Activated CD8-positive, alpha-beta T cell treated with anti-CD3 and anti-CD28 coated beads for 36 hours (primary cell): Measurements from ENCODE around the gene B3GALT6. TPM values are rescaled to one million over a fixed set of nuclear protein-coding genes. Genes with fewer than 3 reads are reported as not detected.

Source experiments
- ATAC-seq: fragments of 200-7000 bp; cut with Tn5 transposase; one replicate; pipeline ENCODE4 v1.10.0; 2021; ENCODE audit warnings: mild to moderate bottlenecking, moderate library complexity
- CTCF ChIA-PET: fragments of 350-600 bp; sonication (Branson Sonifier 250); formaldehyde crosslinking; loops from one replicate; lab custom pipeline; 2021; ENCODE audit warnings: antibody characterized with exemption; lab: Charles Lee
- POLR2A ChIA-PET: fragments of 350-600 bp; sonication (Branson Sonifier 250); formaldehyde crosslinking; loops from one replicate; lab custom pipeline; 2021; ENCODE audit warnings: antibody characterized with exemption; lab: Charles Lee
- DNase-seq: peaks from one replicate; pipeline ENCODE4 v3.0.0-alpha.2; 2020
- H3K27ac Mint-ChIP-seq: one replicate; pipeline ENCODE4 v1.8.0; 2021; ENCODE audit warnings: mild to moderate bottlenecking, mixed read lengths
- H3K27me3 Mint-ChIP-seq: one replicate; pipeline ENCODE4 v1.8.0; 2021; ENCODE audit warnings: mixed read lengths
- H3K36me3 Mint-ChIP-seq: one replicate; pipeline ENCODE4 v1.8.0; 2021; ENCODE audit warnings: low read depth, mixed read lengths
- H3K4me1 Mint-ChIP-seq: one replicate; pipeline ENCODE4 v1.8.0; 2021; ENCODE audit warnings: low read depth, mixed read lengths
- H3K4me3 Mint-ChIP-seq: one replicate; pipeline ENCODE4 v1.8.0; 2021; ENCODE audit warnings: mild to moderate bottlenecking, moderate library complexity, mixed read lengths
- H3K9me3 Mint-ChIP-seq: one replicate; pipeline ENCODE4 v1.8.0; 2021; ENCODE audit warnings: mixed read lengths
- CTCF ChIP-seq: fragments of 200-600 bp; IDR thresholded peaks from one replicate; pipeline ENCODE4 v1.8.0; 2022; ENCODE audit warnings: antibody characterized with exemption, mild to moderate bottlenecking
- intact Hi-C: fragments of 100-400 bp; cut with micrococcal nuclease; formaldehyde crosslinking; loops from one replicate; pipeline ENCODE4 v1.10.0; 2022
- total RNA-seq, 2 experiments: library from RNA; stranded (reverse); gene quantifications; one replicate each; pipeline ENCODE4 v1.2.3, GENCODE V29; 2021

Gene B3GALT6
- total RNA-seq, 2 experiments from 2014 or later = 13.1 to 14.3 TPM

- Mint-ChIP-seq H3K4me1 (peaks cover 33% of the 10 kb centered on the region), H3K9me3 (no peaks in the 10 kb centered on the region), H3K36me3 (peaks cover 24% of the 10 kb centered on the region), H3K4me3 (peak overlapping the region; percentile 70), H3K27me3 (no peaks in the 10 kb centered on the region), H3K27ac (no peak overlapping the region)
- ChIA-PET POLR2A (interaction anchor here (0.9 to 1.4 kb wide), 3 partner anchors 10 to 20 kb away, joined by 3 read pairs; no protein-coding TSS in a partner anchor), CTCF (no interaction called here)
- intact Hi-C loops = no loop called here
- DNase-seq (no peak), ATAC-seq (no peak)
- TF ChIP-seq CTCF = no peak
Measured at GRCh38 chr1:1274931-1275431, 42.9 kb downstream of the B3GALT6 start.

- intact Hi-C loops = no loop called here
Measured at GRCh38 chr1:1275836-1276235, 43.8 kb downstream of the B3GALT6 start.

GRCh38 chr1:1278620-1279019 is 46.6 kb downstream of the B3GALT6 start:
- CTCF ChIA-PET = interaction anchor here (0.7 to 1.1 kb wide), 2 partner anchors 12 to 13 kb away, joined by 3 read pairs; no protein-coding TSS in a partner anchor
- no peaks in the 10 kb centered on the region for H3K27me3 Mint-ChIP-seq
- H3K4me3 Mint-ChIP-seq = no peak overlapping the region
- intact Hi-C loops = no loop called here
- no peak overlapping the region for H3K27ac Mint-ChIP-seq
- POLR2A ChIA-PET = no interaction called here
- H3K36me3 Mint-ChIP-seq = no peaks in the 10 kb centered on the region
- peaks cover 7% of the 10 kb centered on the region for H3K4me1 Mint-ChIP-seq
- no peaks in the 10 kb centered on the region for H3K9me3 Mint-ChIP-seq
- no peak for DNase-seq
- no peak for TF ChIP-seq CTCF
- no peak for ATAC-seq

More at GRCh38 chr1:1275836-1276235, 43.8 kb downstream of the B3GALT6 start:
- H3K9me3 Mint-ChIP-seq = no peaks in the 10 kb centered on the region
- DNase-seq = no peak
- peaks cover 24% of the 10 kb centered on the region for H3K4me1 Mint-ChIP-seq
- ChIA-PET POLR2A (interaction anchor here (1.0 to 1.4 kb wide), 2 partner anchors 9 to 11 kb away, joined by 3 read pairs; no protein-coding TSS in a partner anchor), CTCF (no interaction called here)
- H3K4me3 Mint-ChIP-seq = peak overlapping the region; percentile 11
- no peak overlapping the region for H3K27ac Mint-ChIP-seq
- no peak for ATAC-seq
- TF ChIP-seq CTCF = no peak
- H3K27me3 Mint-ChIP-seq = no peaks in the 10 kb centered on the region
- H3K36me3 Mint-ChIP-seq = peaks cover 18% of the 10 kb centered on the region

GRCh38 chr1:1279028-1279427 is 47.0 kb downstream of the B3GALT6 start:
- no peak overlapping the region for H3K4me3 Mint-ChIP-seq
- no peak for DNase-seq
- H3K9me3 Mint-ChIP-seq = no peaks in the 10 kb centered on the region
- peaks cover 7% of the 10 kb centered on the region for H3K4me1 Mint-ChIP-seq
- ChIA-PET POLR2A (no interaction called here), CTCF (interaction anchor here (1.1 to 1.2 kb wide), 2 partner anchors 11 to 157 kb away, joined by 3 read pairs; no protein-coding TSS in a partner anchor)
- no peak for ATAC-seq
- no peak for TF ChIP-seq CTCF
- no peaks in the 10 kb centered on the region for H3K27me3 Mint-ChIP-seq
- H3K36me3 Mint-ChIP-seq = no peaks in the 10 kb centered on the region
- intact Hi-C loops = no loop called here
- H3K27ac Mint-ChIP-seq = no peak overlapping the region

- H3K4me1 Mint-ChIP-seq = peaks cover 2% of the 10 kb centered on the region
- intact Hi-C loops = no loop called here
- DNase-seq (no peak), ATAC-seq (no peak)
- no peaks in the 10 kb centered on the region for H3K9me3 Mint-ChIP-seq
- no peaks in the 10 kb centered on the region for H3K36me3 Mint-ChIP-seq
- CTCF ChIA-PET = no interaction called here
- H3K27ac Mint-ChIP-seq = no peak overlapping the region
- POLR2A ChIA-PET = interaction anchor here (1.4 kb wide), 1 partner anchor 23 kb away, joined by 4 read pairs; no protein-coding TSS in a partner anchor
- no peak for TF ChIP-seq CTCF
- no peak overlapping the region for H3K4me3 Mint-ChIP-seq
- H3K27me3 Mint-ChIP-seq = no peaks in the 10 kb centered on the region
Measured at GRCh38 chr1:1280782-1281481, 48.9 kb downstream of the B3GALT6 start.
